ENCODE measurements around the gene SRXN1.

SRXN1 gene

DNA sequence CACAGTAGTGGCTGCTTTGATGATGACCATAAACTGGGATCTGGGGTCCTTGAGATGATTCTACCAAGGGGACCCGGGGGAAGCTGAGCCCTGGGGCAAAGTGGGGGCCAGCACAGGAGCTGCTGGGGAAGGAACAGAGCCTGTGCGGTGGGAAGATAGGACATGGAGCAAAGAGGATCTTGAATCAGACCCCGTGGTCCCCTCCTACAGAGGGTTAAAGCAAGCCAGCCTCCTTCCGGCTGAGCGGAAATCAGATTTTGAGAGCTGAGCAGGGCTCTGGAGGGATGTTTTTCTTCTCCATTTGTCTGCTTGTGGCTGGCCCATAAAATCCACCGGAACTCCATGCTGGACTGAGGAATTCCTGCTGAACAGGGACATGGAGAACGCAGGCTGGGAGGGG is 32.8 kb downstream of the SRXN1 start:
- H4K20me1 ChIP-seq (ENCODE audit: insufficient read depth, low read length): no peaks in the 10 kb centered on the region
- H3K9me2 ChIP-seq (replicated peaks; ENCODE audit: insufficient read depth, low read length): no peaks in the 10 kb centered on the region
- H3F3A ChIP-seq (ENCODE audit: insufficient read depth, low read length): no peaks in the 10 kb centered on the region
- no peaks in the 10 kb centered on the region for H3K36me3 ChIP-seq (replicated peaks; ENCODE audit: insufficient read depth, low read length)
- no peak overlapping the region for H3K4me3 ChIP-seq (ENCODE audit: low read length)
- no peak overlapping the region for H3K9ac ChIP-seq (ENCODE audit: low read length)
- no peak overlapping the region for H2AFZ ChIP-seq (ENCODE audit: low read length)
- no peaks in the 10 kb centered on the region for H3K4me1 ChIP-seq (ENCODE audit: low read length)
- H3K4me2 ChIP-seq (ENCODE audit: low read depth, low read length): no peak overlapping the region
- H3K27me3 ChIP-seq (replicated peaks; ENCODE audit: insufficient read depth, low read length): no peaks in the 10 kb centered on the region
- H3K79me2 ChIP-seq (ENCODE audit: low read length): no peaks in the 10 kb centered on the region
- DNase-seq: no peak
- no peak overlapping the region for H3K27ac ChIP-seq (ENCODE audit: low read length)
- H3K9me3 ChIP-seq (replicated peaks; ENCODE audit: insufficient read depth, low read length): no peaks in the 10 kb centered on the region
- TF ChIP-seq EZH2 (optimal IDR thresholded peaks at IDR 0.05; ENCODE audit: low read depth, low read length) (no peak), EZH2phosphoT487 (IDR thresholded peaks at IDR 0.05; ENCODE audit: low read length) (no peak)
- TF ChIP-seq, protein P1, sequence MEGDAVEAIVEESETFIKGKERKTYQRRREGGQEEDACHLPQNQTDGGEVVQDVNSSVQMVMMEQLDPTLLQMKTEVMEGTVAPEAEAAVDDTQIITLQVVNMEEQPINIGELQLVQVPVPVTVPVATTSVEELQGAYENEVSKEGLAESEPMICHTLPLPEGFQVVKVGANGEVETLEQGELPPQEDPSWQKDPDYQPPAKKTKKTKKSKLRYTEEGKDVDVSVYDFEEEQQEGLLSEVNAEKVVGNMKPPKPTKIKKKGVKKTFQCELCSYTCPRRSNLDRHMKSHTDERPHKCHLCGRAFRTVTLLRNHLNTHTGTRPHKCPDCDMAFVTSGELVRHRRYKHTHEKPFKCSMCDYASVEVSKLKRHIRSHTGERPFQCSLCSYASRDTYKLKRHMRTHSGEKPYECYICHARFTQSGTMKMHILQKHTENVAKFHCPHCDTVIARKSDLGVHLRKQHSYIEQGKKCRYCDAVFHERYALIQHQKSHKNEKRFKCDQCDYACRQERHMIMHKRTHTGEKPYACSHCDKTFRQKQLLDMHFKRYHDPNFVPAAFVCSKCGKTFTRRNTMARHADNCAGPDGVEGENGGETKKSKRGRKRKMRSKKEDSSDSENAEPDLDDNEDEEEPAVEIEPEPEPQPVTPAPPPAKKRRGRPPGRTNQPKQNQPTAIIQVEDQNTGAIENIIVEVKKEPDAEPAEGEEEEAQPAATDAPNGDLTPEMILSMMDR (IDR thresholded peaks at IDR 0.05; ENCODE audit: low read length): no peak

DNA sequence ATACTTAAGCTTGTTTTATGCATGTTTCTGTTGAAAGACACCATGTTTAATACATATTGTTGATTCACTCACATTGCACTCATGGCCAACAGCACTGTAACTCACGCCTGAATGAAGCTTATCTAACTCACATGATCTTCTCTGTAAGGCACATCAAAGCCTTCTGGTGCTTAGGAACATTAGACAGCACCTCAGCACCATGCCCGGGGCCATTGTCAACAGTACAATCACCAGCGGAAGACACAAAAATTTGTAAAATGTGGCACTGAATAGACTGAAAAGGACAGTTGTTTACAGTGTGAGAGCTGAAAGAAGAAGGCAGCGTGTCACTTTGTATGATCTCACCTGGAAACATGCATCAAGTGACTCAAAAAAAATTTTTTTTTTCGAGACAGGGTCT is 34.0 kb downstream of the SRXN1 start:
- Histone ChIP-seq H3F3A (ENCODE audit: insufficient read depth, low read length) (no peaks in the 10 kb centered on the region), H3K9ac (ENCODE audit: low read length) (no peak overlapping the region), H3K27ac (ENCODE audit: low read length) (no peak overlapping the region), H3K4me1 (ENCODE audit: low read length) (no peaks in the 10 kb centered on the region), H3K4me2 (ENCODE audit: low read depth, low read length) (no peak overlapping the region), H3K4me3 (ENCODE audit: low read length) (no peak overlapping the region), H4K20me1 (ENCODE audit: insufficient read depth, low read length) (no peaks in the 10 kb centered on the region), H3K36me3 (replicated peaks; ENCODE audit: insufficient read depth, low read length) (no peaks in the 10 kb centered on the region), H2AFZ (ENCODE audit: low read length) (no peak overlapping the region), H3K27me3 (replicated peaks; ENCODE audit: insufficient read depth, low read length) (no peaks in the 10 kb centered on the region), H3K79me2 (ENCODE audit: low read length) (no peaks in the 10 kb centered on the region), H3K9me3 (replicated peaks; ENCODE audit: insufficient read depth, low read length) (no peaks in the 10 kb centered on the region), H3K9me2 (replicated peaks; ENCODE audit: insufficient read depth, low read length) (no peaks in the 10 kb centered on the region)
- TF ChIP-seq, protein P1 (IDR thresholded peaks at IDR 0.05; ENCODE audit: low read length): no peak
- TF ChIP-seq EZH2 (optimal IDR thresholded peaks at IDR 0.05; ENCODE audit: low read depth, low read length) (no peak), EZH2phosphoT487 (IDR thresholded peaks at IDR 0.05; ENCODE audit: low read length) (no peak)
- DNase-seq: no peak

DNA sequence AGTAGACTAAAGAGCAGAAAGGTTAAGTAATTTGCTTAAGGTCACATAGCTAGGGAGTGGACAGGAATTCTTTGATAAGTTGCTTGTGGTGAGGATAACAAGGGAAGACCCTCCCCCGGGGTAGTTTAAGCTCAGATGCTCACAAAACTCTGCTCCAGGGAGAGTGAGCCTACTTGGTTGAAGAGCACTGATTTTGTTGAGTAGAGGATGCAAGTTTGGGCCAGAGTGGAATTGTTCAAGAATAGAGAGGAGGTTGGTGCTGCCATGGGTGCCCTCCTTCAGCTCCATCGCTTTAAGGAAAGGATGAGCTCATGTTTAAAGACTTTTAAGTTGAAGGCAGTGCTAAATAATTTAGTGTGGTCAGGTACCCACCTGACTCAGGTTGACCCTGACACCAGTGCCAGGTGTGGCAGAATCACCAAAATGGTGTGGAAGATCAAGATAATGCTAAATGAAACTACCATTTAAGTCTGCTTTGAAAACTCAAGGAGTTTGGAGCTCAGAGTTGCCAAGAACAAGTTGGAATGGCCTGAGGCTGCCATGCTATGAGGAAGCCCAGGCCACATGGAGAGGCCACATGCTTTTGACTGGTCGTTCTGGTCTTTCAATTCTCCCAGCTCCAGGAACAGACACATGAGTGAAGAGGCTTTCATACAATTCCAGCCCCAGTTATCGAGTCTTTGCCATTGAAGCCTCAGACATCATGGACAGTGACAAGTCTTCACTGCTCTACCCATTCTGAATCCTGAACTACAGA is 34.9 kb downstream of the SRXN1 start:
- Histone ChIP-seq H3K4me2 (ENCODE audit: low read depth, low read length) (no peak overlapping the region), H3K27ac (ENCODE audit: low read length) (no peak overlapping the region), H4K20me1 (ENCODE audit: insufficient read depth, low read length) (no peaks in the 10 kb centered on the region), H2AFZ (ENCODE audit: low read length) (no peak overlapping the region), H3K27me3 (replicated peaks; ENCODE audit: insufficient read depth, low read length) (no peaks in the 10 kb centered on the region), H3K9me2 (replicated peaks; ENCODE audit: insufficient read depth, low read length) (no peaks in the 10 kb centered on the region), H3K36me3 (replicated peaks; ENCODE audit: insufficient read depth, low read length) (no peaks in the 10 kb centered on the region), H3K4me3 (ENCODE audit: low read length) (no peak overlapping the region), H3K9me3 (replicated peaks; ENCODE audit: insufficient read depth, low read length) (no peaks in the 10 kb centered on the region), H3F3A (ENCODE audit: insufficient read depth, low read length) (no peaks in the 10 kb centered on the region), H3K79me2 (ENCODE audit: low read length) (no peaks in the 10 kb centered on the region), H3K9ac (ENCODE audit: low read length) (no peak overlapping the region), H3K4me1 (ENCODE audit: low read length) (no peaks in the 10 kb centered on the region)
- TF ChIP-seq EZH2phosphoT487 (IDR thresholded peaks at IDR 0.05; ENCODE audit: low read length) (no peak), EZH2 (optimal IDR thresholded peaks at IDR 0.05; ENCODE audit: low read depth, low read length) (no peak)
- TF ChIP-seq, protein P1 (IDR thresholded peaks at IDR 0.05; ENCODE audit: low read length): no peak
- no peak for DNase-seq

All from MM.1S (cell line).